HepG2 (cell line): Measurements from ENCODE around the gene STXBP2. TPM values are rescaled to one million over a fixed set of nuclear protein-coding genes. Genes with fewer than 3 reads are reported as not detected.

Experiments
- BCL6 ChIP-seq: IDR thresholded peaks from 2 replicates; pipeline ENCODE4 v1.6.1; 2016; ENCODE audit warnings: missing genetic modification reagents, missing compliant biosample characterization
- GRHL1 ChIP-seq: sonication (generic); formaldehyde crosslinking; conservative IDR thresholded peaks from 2 replicates; pipeline ENCODE4 v1.8.0; 2022; ENCODE audit warnings: missing genetic modification reagents
- MED13 ChIP-seq: sonication (generic); formaldehyde crosslinking; IDR thresholded peaks from 2 replicates; pipeline ENCODE4 v1.5.0; 2020; ENCODE audit warnings: missing genetic modification reagents
- NR3C1 ChIP-seq: sonication (generic); formaldehyde crosslinking; IDR thresholded peaks from 2 replicates; pipeline ENCODE4 v1.4.0; 2020; ENCODE audit warnings: missing genetic modification reagents
- ZBED4 ChIP-seq: sonication (generic); formaldehyde crosslinking; IDR thresholded peaks from 2 replicates; pipeline ENCODE4 v1.4.0; 2020; ENCODE audit warnings: missing genetic modification reagents, borderline replicate concordance
- ZBTB49 ChIP-seq: sonication (generic); formaldehyde crosslinking; IDR thresholded peaks from 2 replicates; pipeline ENCODE4 v1.4.0; 2020; ENCODE audit warnings: missing genetic modification reagents, borderline replicate concordance
- ZNF251 ChIP-seq: sonication (generic); formaldehyde crosslinking; IDR thresholded peaks from 2 replicates; pipeline ENCODE4 v1.9.0; 2021; ENCODE audit warnings: mild to moderate bottlenecking, missing genetic modification reagents
- ZNF407 ChIP-seq: sonication (generic); formaldehyde crosslinking; IDR thresholded peaks from one replicate; pipeline ENCODE4 v1.5.1; 2020; ENCODE audit warnings: mild to moderate bottlenecking, missing genetic modification reagents; ENCODE audit errors: not compliant biosample characterization
- ZNF790 ChIP-seq: sonication (generic); formaldehyde crosslinking; IDR thresholded peaks from 2 replicates; pipeline ENCODE4 v1.8.0; 2022; ENCODE audit warnings: missing genetic modification reagents, mild to moderate bottlenecking, borderline replicate concordance
- polyA plus RNA-seq, 8 experiments: library from polyadenylated mRNA; depleted of rRNA in 3 of 8; stranded (reverse) in 7 of 8; unstranded in 1 of 8; fragments of >200 nt; fragmentation: Illumina TruSeq in 4 of 8; extraction: Trizol in 4 of 8; gene quantifications; 2 replicates each; pipeline versions ENCODE4 v1.2.1 to v1.2.3, GENCODE V29; 2011 to 2016; ENCODE audit warnings: low read depth in 4 of 8, missing spikeins in 1 of 8, mixed read lengths in 1 of 8; ENCODE audit not compliant: insufficient read depth in 1 of 8
- total RNA-seq, 5 experiments: library from RNA; depleted of rRNA; stranded (reverse); fragments of >200 nt; fragmentation: Illumina TruSeq; extraction: Trizol; gene quantifications; 2 replicates each; pipeline ENCODE4 v1.2.3, GENCODE V29; 2016; ENCODE audit warnings: low read depth in 1 of 5

Gene STXBP2
- total and polyA plus RNA-seq, 2 of the 13 experiments (the other 11 are each of a cell fraction or from before 2014, with no cell fraction given): 22.8 to 40.1 TPM

GRCh38 chr19:7636691-7637373 lies at the start of gene STXBP2 (continued):
- TF ChIP-seq ZBTB49 (no peak), BCL6 (CRISPR knock-in tag) (no peak), ZNF407 (CRISPR knock-in tag) (no peak), MED13 (no peak), NR3C1 (CRISPR knock-in tag) (no peak), ZNF251 (CRISPR knock-in tag) (peak; percentile 51; the same call in 1 of the 2 replicates), GRHL1 (no peak), ZBED4 (CRISPR knock-in tag) (no peak), ZNF790 (peak; percentile 58; the same call in 1 of the 2 replicates)
